GM12878 (cell line): ENCODE data around the gene HYOU1.

Experiments
- BHLHE40 ChIP-seq, 2 experiments: fragments of 450-650 bp in 1 of 2; IDR thresholded peaks; 2 replicates each; pipeline ENCODE4 v1.6.1; 2011 to 2017; ENCODE audit warnings: low read depth in 2 of 2, borderline replicate concordance in 1 of 2, improper control_type of control experiment in 1 of 2, low read length in 1 of 2, mild to moderate bottlenecking in 1 of 2
- ESRRA ChIP-seq: IDR thresholded peaks from 2 replicates; pipeline ENCODE4 v1.6.1; 2012; ENCODE audit warnings: mild to moderate bottlenecking, low read length, improper control_type of control experiment
- MAX ChIP-seq: IDR thresholded peaks from 2 replicates; pipeline ENCODE4 v1.6.1; 2012; ENCODE audit warnings: low read depth, low read length, improper control_type of control experiment
- POLR2A ChIP-seq: IDR thresholded peaks from 2 replicates; pipeline ENCODE4 v1.6.1; 2011; ENCODE audit warnings: low read depth, mild to moderate bottlenecking, low read length
- SPI1 ChIP-seq: IDR thresholded peaks from 2 replicates; pipeline ENCODE4 v1.6.1; 2011; ENCODE audit warnings: low read depth, mild to moderate bottlenecking, low read length, moderate library complexity, borderline replicate concordance; ENCODE audit not compliant: insufficient read depth
- ZNF207 ChIP-seq: fragments of 450-650 bp; IDR thresholded peaks from 2 replicates; pipeline ENCODE4 v1.6.1; 2014; ENCODE audit warnings: antibody characterized with exemption, mild to moderate bottlenecking, borderline replicate concordance
- ZNF384 ChIP-seq: IDR thresholded peaks from 2 replicates; pipeline ENCODE4 v1.6.1; 2012; ENCODE audit warnings: low read depth, mild to moderate bottlenecking, low read length, improper control_type of control experiment, borderline replicate concordance
- ZZZ3 ChIP-seq: IDR thresholded peaks from 2 replicates; pipeline ENCODE4 v1.6.1; 2011; ENCODE audit warnings: low read depth; ENCODE audit not compliant: control insufficient read depth, insufficient read length
- TF ChIP-seq, protein P1 (sequence below), 3 experiments: IDR thresholded peaks in 2 of 3; conservative IDR thresholded peaks in 1 of 3; 2 replicates each; pipeline ENCODE4 v1.5.1; 2011; ENCODE audit warnings: low read depth in 3 of 3, low read length in 3 of 3, mild to moderate bottlenecking in 3 of 3, control low read depth in 2 of 3, moderate library complexity in 2 of 3, inconsistent platforms in 1 of 3, mixed read lengths in 1 of 3; ENCODE audit not compliant: control insufficient read depth in 2 of 3, insufficient read depth in 1 of 3; ENCODE audit errors: extremely low read depth in 1 of 3

GRCh38 chr11:119029069-119029339 is 28.0 kb downstream of the HYOU1 start:
- TF ChIP-seq ZZZ3 (no peak), ZNF207 (no peak), SPI1 (no peak), ESRRA (no peak), BHLHE40 (IDR thresholded peaks at IDR 0.05; ENCODE audit: borderline replicate concordance in 1 of 2, low read depth in 2 of 2, low read length in 1 of 2) (no peak), POLR2A (no peak), MAX (no peak), ZNF384 (no peak)
- TF ChIP-seq, protein P1, sequence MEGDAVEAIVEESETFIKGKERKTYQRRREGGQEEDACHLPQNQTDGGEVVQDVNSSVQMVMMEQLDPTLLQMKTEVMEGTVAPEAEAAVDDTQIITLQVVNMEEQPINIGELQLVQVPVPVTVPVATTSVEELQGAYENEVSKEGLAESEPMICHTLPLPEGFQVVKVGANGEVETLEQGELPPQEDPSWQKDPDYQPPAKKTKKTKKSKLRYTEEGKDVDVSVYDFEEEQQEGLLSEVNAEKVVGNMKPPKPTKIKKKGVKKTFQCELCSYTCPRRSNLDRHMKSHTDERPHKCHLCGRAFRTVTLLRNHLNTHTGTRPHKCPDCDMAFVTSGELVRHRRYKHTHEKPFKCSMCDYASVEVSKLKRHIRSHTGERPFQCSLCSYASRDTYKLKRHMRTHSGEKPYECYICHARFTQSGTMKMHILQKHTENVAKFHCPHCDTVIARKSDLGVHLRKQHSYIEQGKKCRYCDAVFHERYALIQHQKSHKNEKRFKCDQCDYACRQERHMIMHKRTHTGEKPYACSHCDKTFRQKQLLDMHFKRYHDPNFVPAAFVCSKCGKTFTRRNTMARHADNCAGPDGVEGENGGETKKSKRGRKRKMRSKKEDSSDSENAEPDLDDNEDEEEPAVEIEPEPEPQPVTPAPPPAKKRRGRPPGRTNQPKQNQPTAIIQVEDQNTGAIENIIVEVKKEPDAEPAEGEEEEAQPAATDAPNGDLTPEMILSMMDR (IDR thresholded peaks at IDR 0.05 in 2 of 3, conservative IDR thresholded peaks at IDR 0.05 in 1 of 3; ENCODE audit: control insufficient read depth in 2 of 3, extremely low read depth in 1 of 3, insufficient read depth in 1 of 3, low read depth in 3 of 3, low read length in 3 of 3): no peak
